Stomach (tissue), 4 donors: ENCODE data around the gene RAB3B.

Experiments
- EP300 ChIP-seq: sonication (generic); formaldehyde crosslinking; IDR thresholded peaks from one replicate; pipeline ENCODE4 v1.6.1; 2017; ENCODE audit warnings: antibody characterized with exemption
- POLR2A ChIP-seq, 4 donors: fragments of 450-650 bp; IDR thresholded peaks; one replicate each; pipeline ENCODE4 v1.6.1; 2016; ENCODE audit warnings: antibody characterized with exemption in 4 of 4, control low read depth in 2 of 4, mild to moderate bottlenecking in 1 of 4, moderate library complexity in 1 of 4
- POLR2AphosphoS5 ChIP-seq, 3 donors: sonication (generic); formaldehyde crosslinking; IDR thresholded peaks; one replicate each; pipeline ENCODE4 v1.6.1; 2016; ENCODE audit warnings: antibody characterized with exemption in 3 of 3
- TF ChIP-seq, protein P1 (sequence below), 7 experiments: fragments of 450-650 bp in 4 of 7; fragments of 200-600 bp in 3 of 7; sonication (generic) in 3 of 7; IDR thresholded peaks; one replicate each; pipeline ENCODE4 v1.5.1; 2016 to 2019; ENCODE audit warnings: antibody characterized with exemption in 7 of 7, control low read depth in 2 of 7, mild to moderate bottlenecking in 1 of 7

DNA sequence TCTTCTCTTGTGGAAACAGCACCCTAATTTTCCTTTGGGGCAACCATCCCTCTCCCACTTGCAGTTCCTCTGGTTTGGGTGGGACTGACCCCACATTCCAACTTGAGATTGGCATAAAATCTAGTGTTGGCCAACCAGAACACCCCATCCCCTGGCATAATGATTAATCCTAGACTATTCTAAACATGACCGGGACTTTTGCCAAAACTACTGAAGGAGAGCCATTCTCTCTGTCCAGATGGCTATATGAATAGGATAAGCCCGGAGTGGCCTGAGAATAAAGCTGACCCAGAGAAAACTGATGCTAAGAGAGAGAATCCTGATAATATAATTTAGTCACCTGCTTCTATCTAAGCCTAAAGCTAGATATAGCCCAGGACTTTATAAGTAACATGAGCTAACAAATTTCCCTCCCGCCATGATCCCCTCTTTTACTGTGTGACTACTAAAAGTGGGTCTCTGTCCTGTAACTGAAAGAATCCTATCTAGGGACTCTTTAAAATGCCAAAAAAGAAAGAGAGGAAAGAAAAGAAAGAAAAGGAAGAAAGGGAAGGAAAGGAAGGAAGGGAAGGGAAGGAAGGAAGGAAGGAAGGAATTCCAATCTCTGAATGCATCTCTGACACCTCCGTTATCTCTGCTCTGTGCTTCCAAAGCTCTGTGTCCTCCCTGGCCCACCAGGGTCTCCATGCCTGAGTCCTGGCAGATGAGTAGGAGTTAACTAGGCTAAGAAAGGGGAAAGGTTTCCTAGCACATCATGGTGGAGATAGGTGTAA, 84.0 kb downstream of the RAB3B start:
- TF ChIP-seq, protein P1, sequence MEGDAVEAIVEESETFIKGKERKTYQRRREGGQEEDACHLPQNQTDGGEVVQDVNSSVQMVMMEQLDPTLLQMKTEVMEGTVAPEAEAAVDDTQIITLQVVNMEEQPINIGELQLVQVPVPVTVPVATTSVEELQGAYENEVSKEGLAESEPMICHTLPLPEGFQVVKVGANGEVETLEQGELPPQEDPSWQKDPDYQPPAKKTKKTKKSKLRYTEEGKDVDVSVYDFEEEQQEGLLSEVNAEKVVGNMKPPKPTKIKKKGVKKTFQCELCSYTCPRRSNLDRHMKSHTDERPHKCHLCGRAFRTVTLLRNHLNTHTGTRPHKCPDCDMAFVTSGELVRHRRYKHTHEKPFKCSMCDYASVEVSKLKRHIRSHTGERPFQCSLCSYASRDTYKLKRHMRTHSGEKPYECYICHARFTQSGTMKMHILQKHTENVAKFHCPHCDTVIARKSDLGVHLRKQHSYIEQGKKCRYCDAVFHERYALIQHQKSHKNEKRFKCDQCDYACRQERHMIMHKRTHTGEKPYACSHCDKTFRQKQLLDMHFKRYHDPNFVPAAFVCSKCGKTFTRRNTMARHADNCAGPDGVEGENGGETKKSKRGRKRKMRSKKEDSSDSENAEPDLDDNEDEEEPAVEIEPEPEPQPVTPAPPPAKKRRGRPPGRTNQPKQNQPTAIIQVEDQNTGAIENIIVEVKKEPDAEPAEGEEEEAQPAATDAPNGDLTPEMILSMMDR (IDR thresholded peaks at IDR 0.05), result no peak
- no peak for TF ChIP-seq POLR2A (IDR thresholded peaks at IDR 0.05)
- no peak for TF ChIP-seq POLR2AphosphoS5 (IDR thresholded peaks at IDR 0.05)
- no peak for TF ChIP-seq EP300
